Superior temporal gyrus (tissue), 1 donor: ENCODE measurements around the gene USP43.
"Not testable (repeated sequence)": the region's sequence is repeated elsewhere in the genome, so short reads cannot be mapped to it uniquely, and the experiment has no call there.

Experiments used
- DNase-seq: peaks from one replicate; pipeline ENCODE4 v3.0.0-alpha.2; 2016; ENCODE audit errors: extremely low spot score

Gene USP43, protein sequence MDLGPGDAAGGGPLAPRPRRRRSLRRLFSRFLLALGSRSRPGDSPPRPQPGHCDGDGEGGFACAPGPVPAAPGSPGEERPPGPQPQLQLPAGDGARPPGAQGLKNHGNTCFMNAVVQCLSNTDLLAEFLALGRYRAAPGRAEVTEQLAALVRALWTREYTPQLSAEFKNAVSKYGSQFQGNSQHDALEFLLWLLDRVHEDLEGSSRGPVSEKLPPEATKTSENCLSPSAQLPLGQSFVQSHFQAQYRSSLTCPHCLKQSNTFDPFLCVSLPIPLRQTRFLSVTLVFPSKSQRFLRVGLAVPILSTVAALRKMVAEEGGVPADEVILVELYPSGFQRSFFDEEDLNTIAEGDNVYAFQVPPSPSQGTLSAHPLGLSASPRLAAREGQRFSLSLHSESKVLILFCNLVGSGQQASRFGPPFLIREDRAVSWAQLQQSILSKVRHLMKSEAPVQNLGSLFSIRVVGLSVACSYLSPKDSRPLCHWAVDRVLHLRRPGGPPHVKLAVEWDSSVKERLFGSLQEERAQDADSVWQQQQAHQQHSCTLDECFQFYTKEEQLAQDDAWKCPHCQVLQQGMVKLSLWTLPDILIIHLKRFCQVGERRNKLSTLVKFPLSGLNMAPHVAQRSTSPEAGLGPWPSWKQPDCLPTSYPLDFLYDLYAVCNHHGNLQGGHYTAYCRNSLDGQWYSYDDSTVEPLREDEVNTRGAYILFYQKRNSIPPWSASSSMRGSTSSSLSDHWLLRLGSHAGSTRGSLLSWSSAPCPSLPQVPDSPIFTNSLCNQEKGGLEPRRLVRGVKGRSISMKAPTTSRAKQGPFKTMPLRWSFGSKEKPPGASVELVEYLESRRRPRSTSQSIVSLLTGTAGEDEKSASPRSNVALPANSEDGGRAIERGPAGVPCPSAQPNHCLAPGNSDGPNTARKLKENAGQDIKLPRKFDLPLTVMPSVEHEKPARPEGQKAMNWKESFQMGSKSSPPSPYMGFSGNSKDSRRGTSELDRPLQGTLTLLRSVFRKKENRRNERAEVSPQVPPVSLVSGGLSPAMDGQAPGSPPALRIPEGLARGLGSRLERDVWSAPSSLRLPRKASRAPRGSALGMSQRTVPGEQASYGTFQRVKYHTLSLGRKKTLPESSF

GRCh38 chr17:9644910-9645751 is at the start of gene USP43:
Gene USP43 (plus strand): TSS chr17:9645517. CDS start chr17:9645633, 116 bp downstream.
- no peak for DNase-seq

- not testable (repeated sequence) for DNase-seq
Measured at GRCh38 chr17:9597638-9598037, 47.7 kb upstream of the USP43 start.

- no peak for DNase-seq
Measured at GRCh38 chr17:9598661-9599060, 46.7 kb upstream of the USP43 start.

- not testable (repeated sequence) for DNase-seq
Measured at GRCh38 chr17:9604583-9604982, 40.7 kb upstream of the USP43 start.

DNA sequence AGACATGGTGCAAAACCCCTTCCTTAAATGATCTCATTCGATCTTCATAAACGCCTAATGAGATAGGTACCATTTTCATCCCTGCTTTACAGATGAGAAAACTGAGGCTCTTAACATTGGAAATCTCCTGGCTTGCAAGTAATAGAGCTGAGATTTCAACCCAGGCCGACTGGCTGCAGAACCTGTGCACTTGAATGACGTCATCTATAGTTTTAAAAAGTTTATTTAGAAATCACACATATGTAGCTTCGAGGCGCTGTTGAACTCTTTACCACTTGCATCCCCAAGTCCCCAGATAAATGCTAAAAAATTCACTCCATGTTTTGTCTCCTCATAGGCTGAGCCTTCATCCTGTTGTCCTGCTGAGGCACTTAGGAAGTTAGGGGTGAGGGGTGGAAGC is 38.9 kb upstream of the USP43 start:
- DNase-seq = no peak

GRCh38 chr17:9607058-9607457 is 38.3 kb upstream of the USP43 start:
- DNase-seq = not testable (repeated sequence)

GRCh38 chr17:9611557-9611956 is 33.8 kb upstream of the USP43 start:
- DNase-seq = no peak

DNA sequence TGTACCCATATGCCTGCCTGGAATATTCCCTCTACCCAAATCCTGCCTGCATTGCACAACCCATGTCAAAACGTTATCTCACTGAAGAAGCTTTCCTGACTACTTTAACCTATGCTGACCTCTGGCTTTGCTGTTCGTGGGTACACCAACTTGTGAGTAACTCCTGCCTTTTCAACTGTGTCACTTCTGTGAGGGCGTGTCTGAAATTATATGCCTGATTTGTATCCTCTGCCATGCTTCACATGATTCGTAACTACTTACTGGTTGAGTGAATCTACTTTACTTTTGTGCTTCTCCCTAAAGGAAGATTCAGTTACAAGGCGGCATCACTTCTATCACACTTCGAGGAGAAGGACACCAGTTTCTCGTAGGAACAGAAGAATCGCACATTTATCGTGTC is 33.3 kb upstream of the USP43 start:
- no peak for DNase-seq

DNA sequence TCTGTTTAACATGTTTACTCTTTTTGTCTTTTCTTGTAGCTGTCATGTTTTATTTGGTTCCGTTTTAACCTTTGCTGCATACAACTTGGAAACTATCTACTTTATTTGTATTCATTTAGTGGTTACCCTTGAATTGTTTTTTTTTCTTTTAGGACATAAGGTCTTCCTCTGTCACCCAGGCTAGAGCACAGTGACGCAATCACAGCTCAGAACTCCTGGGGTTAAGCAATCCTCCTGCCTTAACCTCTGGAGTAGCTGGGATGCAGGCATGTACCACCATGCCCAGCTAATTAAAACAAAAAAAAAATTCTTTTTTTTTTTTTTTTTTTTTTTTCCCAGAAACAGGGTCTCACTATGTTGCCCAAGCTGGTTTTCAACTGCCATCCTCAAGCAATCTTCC is 29.8 kb upstream of the USP43 start:
- DNase-seq = no peak

- no peak for DNase-seq
Measured at GRCh38 chr17:9622961-9623360, 22.4 kb upstream of the USP43 start.

DNA sequence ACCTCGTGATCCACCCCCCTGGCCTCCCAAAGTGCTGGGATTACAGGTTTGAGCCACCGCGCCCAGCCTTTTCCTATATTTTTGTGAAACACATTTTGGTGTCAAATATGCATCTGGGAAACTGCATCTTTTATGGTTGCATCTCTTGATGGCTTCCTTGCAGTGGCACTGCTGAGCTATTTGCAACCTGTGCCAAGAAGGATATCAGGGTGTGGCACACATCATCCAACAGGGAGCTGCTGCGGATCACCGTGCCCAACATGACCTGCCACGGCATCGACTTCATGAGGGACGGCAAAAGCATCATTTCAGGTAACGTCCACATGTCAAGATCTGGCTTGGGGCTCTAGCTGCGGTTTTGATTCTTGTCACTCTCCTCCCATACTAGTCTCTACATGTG is 16.8 kb upstream of the USP43 start:
- DNase-seq = no peak

GRCh38 chr17:9632741-9633140 is 12.6 kb upstream of the USP43 start:
- no peak for DNase-seq

DNA sequence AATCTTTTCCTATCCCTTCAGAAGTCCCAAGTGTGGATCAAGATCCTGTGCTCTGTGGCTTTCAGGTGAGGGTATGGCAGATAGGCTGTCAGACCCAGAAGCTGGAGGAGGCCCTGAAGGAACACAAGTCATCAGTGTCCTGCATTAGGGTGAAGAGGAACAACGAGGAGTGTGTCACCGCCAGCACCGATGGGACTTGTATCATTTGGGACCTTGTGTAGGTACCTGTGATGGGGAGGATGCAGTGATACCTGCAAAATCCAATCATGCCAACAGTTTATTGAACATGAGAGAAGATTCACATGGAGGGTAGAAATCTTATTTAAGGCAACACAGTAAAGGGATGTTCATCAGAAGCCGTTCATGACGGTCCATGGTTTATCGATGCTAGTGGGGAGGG is 10.0 kb upstream of the USP43 start:
- DNase-seq = no peak

GRCh38 chr17:9636501-9636900 is 8.8 kb upstream of the USP43 start:
- DNase-seq = no peak

DNA sequence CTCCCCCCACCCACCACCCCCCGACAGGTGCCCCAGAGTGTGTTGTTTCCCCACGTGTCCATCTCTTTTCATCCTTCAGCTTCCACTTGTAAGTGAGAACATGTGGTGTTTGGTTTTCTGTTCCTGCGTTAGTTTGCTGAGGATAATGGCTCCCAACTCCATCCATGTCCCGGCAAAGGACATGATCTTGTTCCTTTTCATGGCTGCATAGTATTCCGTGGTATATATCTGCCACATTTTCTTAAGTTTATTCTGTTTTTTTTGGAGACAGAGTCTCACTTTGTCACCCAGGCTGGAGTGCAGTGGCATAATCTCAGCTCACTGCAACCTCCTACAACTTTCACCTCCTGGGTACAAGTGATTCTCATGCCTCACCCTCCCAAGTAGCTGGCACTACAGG is 4.9 kb upstream of the USP43 start:
- DNase-seq = not testable (repeated sequence)

GRCh38 chr17:9643611-9644010 is 1.7 kb upstream of the USP43 start:
- DNase-seq = no peak

DNA sequence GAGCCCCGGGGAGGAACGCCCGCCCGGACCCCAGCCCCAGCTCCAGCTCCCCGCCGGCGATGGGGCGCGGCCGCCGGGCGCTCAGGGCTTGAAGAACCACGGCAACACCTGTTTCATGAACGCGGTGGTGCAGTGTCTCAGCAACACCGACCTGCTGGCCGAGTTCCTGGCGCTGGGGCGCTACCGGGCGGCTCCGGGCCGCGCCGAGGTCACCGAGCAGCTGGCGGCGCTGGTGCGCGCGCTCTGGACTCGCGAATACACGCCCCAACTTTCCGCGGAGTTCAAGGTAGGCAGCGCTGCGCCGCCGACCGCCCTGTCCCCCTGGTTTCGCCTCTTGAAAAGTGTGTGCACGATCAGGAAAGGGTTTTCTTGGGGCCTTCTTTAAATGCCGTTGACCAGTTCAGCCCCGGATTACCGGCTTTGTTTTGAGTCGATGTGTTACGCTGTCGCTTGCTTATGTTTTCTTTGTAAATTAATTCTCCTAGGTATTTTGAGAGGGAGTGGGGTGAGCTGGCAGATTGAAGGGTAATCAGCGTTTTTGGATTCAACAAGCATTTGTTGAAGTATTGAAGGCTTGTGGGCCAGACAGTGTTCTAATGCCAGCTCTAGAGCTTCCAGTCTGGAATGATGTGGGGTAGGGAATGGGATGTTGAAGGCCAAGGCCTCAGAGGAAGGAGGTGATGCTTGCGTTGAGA is 681 bp downstream of the USP43 start:
- DNase-seq = no peak

DNA sequence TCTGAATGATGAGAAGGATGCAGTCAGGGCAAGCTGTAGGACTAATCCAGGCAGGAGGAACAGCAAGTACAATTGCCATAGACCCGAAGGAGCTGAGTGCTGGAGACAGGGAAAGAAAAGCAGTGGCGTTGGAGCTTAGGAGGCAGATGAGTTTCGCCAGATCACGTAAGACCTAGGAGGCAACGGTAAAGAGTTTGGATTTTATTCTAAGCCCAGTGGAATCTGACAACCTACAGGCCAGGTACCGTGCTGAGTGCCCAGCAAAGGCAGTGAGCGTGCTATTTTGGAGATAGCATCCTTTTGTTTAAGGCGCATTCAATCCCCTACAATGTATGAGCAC is 1.2 kb downstream of the USP43 start:
- no peak for DNase-seq

- no peak for DNase-seq
Measured at GRCh38 chr17:9647014-9647413, 1.7 kb downstream of the USP43 start.

- no peak for DNase-seq
Measured at GRCh38 chr17:9648521-9649110, 3.3 kb downstream of the USP43 start.
